Lower leg skin (tissue), 4 donors: ENCODE results near the gene VSTM2A. TPM values are rescaled to one million over a fixed set of nuclear protein-coding genes. Genes with fewer than 3 reads are reported as not detected.

Experiments
- DNase-seq, 2 donors: peaks; one replicate each; pipeline ENCODE4 v3.0.0-alpha.2; 2019; ENCODE audit warnings: low spot score in 2 of 2
- H3K4me3 ChIP-seq: fragments of 200-600 bp; sonication (generic); 2 replicates; pipeline ENCODE4 v1.5.1; 2017; ENCODE audit warnings: mild to moderate bottlenecking, low read depth; ENCODE audit not compliant: poor library complexity, severe bottlenecking
- POLR2A ChIP-seq, 2 donors: fragments of 450-650 bp; IDR thresholded peaks; one replicate each; pipeline ENCODE4 v1.6.1; 2016 to 2017; ENCODE audit warnings: antibody characterized with exemption in 2 of 2, mild to moderate bottlenecking in 1 of 2, moderate library complexity in 1 of 2
- WGBS, 2 donors: methylation state at CpG; one replicate each; pipeline ENCODE4 v1.1.5; 2018; 5-methylcytosine and 5-hydroxymethylcytosine counted together
- intact Hi-C: fragments of 100-400 bp; cut with DNase I; formaldehyde crosslinking; loops from one replicate; pipeline ENCODE4 v1.15.0; 2023; ENCODE audit warnings: low total_unique reads
- total RNA-seq, 4 donors: library from RNA; depleted of rRNA; stranded (reverse); fragments of >200 nt; gene quantifications; one replicate each; pipeline ENCODE4 v1.1.0, GENCODE V29; 2016
- TF ChIP-seq, protein P1 (sequence below), 3 donors: fragments of 450-650 bp; IDR thresholded peaks; one replicate each; pipeline ENCODE4 v1.5.1; 2016; ENCODE audit warnings: antibody characterized with exemption in 3 of 3, mild to moderate bottlenecking in 3 of 3, moderate library complexity in 2 of 3

The VSTM2A gene
- total RNA-seq, 4 donors from 2014 or later = 0.15 to 0.62 TPM; not detected in 2

DNA sequence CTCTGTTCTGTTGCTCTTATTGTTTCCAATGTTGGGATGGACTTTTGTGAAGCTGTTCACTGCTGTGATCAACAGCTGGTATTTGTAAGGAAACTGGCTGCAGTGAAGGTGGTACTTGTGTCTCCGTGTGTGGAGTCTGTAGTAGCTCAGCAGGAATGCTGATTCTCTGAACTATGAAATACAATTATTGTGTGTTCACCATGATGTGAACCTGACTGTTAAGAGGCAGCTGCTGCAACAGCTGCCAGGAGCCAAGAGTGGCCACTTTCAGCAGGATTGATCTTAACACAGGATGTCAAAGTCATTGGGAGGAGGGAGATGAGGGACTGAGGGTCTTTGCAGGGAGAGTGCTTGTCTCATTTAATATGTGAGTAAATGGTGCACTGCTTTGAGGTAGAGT, 13.9 kb downstream of the VSTM2A start:
- 33 to 53% methylated on average over 1 of the region's 1 CpG for WGBS, 2 donors
- intact Hi-C loops = no loop called here
- DNase-seq = no peak
- no peak overlapping the region for H3K4me3 ChIP-seq
- TF ChIP-seq, protein P1, sequence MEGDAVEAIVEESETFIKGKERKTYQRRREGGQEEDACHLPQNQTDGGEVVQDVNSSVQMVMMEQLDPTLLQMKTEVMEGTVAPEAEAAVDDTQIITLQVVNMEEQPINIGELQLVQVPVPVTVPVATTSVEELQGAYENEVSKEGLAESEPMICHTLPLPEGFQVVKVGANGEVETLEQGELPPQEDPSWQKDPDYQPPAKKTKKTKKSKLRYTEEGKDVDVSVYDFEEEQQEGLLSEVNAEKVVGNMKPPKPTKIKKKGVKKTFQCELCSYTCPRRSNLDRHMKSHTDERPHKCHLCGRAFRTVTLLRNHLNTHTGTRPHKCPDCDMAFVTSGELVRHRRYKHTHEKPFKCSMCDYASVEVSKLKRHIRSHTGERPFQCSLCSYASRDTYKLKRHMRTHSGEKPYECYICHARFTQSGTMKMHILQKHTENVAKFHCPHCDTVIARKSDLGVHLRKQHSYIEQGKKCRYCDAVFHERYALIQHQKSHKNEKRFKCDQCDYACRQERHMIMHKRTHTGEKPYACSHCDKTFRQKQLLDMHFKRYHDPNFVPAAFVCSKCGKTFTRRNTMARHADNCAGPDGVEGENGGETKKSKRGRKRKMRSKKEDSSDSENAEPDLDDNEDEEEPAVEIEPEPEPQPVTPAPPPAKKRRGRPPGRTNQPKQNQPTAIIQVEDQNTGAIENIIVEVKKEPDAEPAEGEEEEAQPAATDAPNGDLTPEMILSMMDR (IDR thresholded peaks at IDR 0.05) = no peak
- TF ChIP-seq POLR2A (IDR thresholded peaks at IDR 0.05) = no peak

DNA sequence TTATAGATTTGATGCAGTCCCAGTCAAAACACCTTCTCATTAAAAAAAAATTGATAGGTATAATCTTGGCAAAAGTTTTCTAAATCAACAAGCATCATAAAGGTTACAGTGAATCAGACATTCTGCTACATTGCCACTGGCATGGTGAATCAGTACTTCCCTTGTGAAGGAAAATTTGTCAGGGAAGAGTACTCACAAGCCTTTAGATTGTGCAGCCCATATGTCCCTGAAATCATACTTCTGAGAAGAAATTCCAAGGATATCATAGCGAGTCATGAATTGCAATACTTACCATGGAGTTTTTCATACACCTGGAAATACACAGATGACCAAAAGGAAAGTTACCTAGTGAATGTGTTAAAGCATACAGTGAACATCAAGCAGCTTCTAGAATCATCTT, 17.2 kb downstream of the VSTM2A start:
- WGBS, 2 donors = 59 to 78% methylated on average over 1 of the region's 1 CpG
- no peak for TF ChIP-seq POLR2A (IDR thresholded peaks at IDR 0.05)
- TF ChIP-seq, protein P1 (IDR thresholded peaks at IDR 0.05) = no peak
- DNase-seq = no peak
- intact Hi-C loops = no loop called here
- no peak overlapping the region for H3K4me3 ChIP-seq

DNA sequence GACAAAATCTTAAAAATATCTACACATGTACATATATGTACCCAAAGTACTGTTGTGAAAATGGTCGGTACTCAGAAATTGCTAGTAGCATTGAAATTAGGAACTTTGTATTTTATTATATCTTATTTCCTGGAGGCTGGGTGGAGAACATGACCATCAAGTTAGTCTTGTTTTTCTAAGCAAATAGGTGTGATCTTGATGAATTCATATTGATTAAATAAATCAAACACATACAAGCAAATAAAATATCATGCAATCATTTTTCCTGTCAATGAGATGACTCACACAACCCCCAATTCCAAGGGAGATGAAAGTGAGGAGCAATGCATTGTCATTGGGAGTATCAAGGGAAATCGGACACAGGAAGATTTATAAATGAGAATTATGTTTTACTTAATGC, 18.0 kb downstream of the VSTM2A start:
- intact Hi-C loops = no loop called here
- no peak overlapping the region for H3K4me3 ChIP-seq
- 58 to 59% methylated on average over 2 of the region's 2 CpGs for WGBS, 2 donors
- no peak for TF ChIP-seq POLR2A (IDR thresholded peaks at IDR 0.05)
- TF ChIP-seq, protein P1 (IDR thresholded peaks at IDR 0.05) = no peak
- DNase-seq = no peak

DNA sequence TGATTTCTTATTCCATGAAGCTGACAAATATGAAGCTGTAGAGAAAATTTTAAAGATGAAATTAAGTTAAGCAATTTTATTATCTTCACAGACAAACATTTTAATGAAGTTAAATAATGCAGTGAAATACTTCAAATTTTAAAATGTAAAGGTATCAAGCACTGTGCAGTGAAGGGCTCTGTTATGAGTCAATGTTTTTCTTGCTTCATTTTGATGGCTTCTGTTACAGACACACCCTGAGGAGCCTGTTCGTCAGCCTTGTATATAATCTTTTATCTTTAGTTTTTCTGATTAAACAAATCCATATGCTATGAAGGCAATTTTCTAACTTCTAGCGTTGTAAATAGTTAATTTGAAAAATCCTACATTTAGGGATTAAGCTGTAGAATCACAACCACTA, 18.5 kb downstream of the VSTM2A start:
- DNase-seq = no peak
- intact Hi-C loops = no loop called here
- H3K4me3 ChIP-seq = no peak overlapping the region
- WGBS, 2 donors = 37 to 48% methylated on average over 2 of the region's 2 CpGs
- TF ChIP-seq POLR2A (IDR thresholded peaks at IDR 0.05) = no peak
- TF ChIP-seq, protein P1 (IDR thresholded peaks at IDR 0.05) = no peak

DNA sequence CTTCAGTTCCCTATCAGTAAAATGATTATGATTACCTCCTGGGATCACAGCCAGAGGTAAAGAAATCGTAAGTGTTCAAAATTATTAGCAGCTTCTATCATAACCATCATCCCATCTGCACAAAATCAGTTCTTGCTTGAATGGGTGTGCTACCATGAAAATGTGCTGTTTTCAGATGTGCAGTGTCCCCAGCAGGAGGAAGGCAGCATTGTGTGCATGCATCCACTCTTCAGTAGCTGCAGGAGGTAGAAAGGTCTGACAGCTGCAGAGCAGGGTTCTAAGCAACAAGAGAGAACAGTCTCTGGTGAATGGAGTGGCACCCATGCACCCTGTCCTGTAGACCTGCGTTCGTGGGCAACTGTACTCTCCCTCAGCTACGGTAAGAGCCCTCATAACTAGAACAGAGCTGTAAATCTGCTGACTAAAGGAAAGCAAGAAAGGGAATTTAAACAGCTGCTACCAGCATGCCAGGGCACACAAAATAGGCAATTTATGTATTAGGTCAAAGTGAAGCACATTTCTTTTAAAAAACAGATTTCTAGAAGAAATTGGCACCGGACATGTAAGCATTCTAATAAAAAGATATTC, 21.2 kb downstream of the VSTM2A start:
- TF ChIP-seq, protein P1 (IDR thresholded peaks at IDR 0.05) = no peak
- TF ChIP-seq POLR2A (IDR thresholded peaks at IDR 0.05) = no peak
- 51 to 62% methylated on average over 5 of the region's 5 CpGs for WGBS, 2 donors

DNA sequence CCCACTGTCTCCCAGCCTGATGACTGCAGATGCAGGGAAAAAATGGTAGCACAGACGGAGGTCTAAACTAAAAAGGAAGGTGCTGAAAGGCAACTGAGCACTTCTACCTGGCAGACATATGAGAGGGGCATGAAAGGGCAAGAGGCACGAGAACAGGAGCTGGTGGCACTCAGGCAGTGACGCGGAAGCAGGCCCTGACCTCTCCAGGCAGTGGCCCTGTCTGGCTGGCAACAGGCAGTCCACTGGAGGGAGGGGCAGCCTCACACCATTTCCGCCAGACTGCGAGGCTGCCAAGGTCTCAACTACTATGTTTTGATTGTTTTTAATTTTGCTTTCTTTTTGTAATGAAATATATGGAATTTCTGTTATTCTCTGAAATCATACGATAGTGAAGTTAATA, 23.3 kb downstream of the VSTM2A start:
- TF ChIP-seq, protein P1 (IDR thresholded peaks at IDR 0.05) = no peak
- no peak for TF ChIP-seq POLR2A (IDR thresholded peaks at IDR 0.05)
- H3K4me3 ChIP-seq = no peak overlapping the region
- no peak for DNase-seq
- WGBS, 2 donors = 82 to 83% methylated on average over 7 of the region's 7 CpGs
- intact Hi-C loops = no loop called here

More for the DNA sequence above, 21.2 kb downstream of the VSTM2A start:
- intact Hi-C loops = no loop called here
- H3K4me3 ChIP-seq = no peak overlapping the region
- no peak for DNase-seq
